Panc1 (cell line): ENCODE measurements around the gene SLPI. TPM values are rescaled to one million over a fixed set of nuclear protein-coding genes. Genes with fewer than 3 reads are reported as not detected.

Experiments
- ATAC-seq: fragments of 200-7000 bp; cut with Tn5 transposase; 2 replicates; pipeline ENCODE4 v1.9.1; 2020; ENCODE audit warnings: mild to moderate bottlenecking, moderate library complexity
- BruUV-seq: library from RNA; stranded (reverse); fragments of 400-500 nt; replicated peaks from 2 replicates; lab custom pipeline; 2021; lab: Mats Ljungman, UMichigan
- CTCF ChIA-PET: fragments of 300-600 bp; sonication (Branson Sonifier 250); formaldehyde crosslinking; loops from one replicate; lab custom pipeline; 2022; ENCODE audit warnings: antibody characterized with exemption; lab: Charles Lee
- POLR2A ChIA-PET: fragments of 300-600 bp; sonication (Branson Sonifier 250); formaldehyde crosslinking; loops from one replicate; lab custom pipeline; 2022; ENCODE audit warnings: antibody characterized with exemption; lab: Charles Lee
- DNase-seq: peaks from one replicate; pipeline ENCODE4 v3.0.0-alpha.2; 2010; ENCODE audit warnings: low read depth, low spot score
- H3K27ac ChIP-seq: 2 replicates; pipeline ENCODE4 v1.5.1; 2011; ENCODE audit warnings: mild to moderate bottlenecking, low read length, inconsistent platforms
- H3K27me3 ChIP-seq: fragments of 200-500 bp; sonication (Bioruptor generic); 2 replicates; pipeline ENCODE4 v1.6.0; 2014; ENCODE audit warnings: low read length, inconsistent platforms; ENCODE audit not compliant: control insufficient read depth, insufficient read depth
- H3K36me3 ChIP-seq: fragments of 200-500 bp; sonication (Bioruptor generic); 2 replicates; pipeline ENCODE4 v1.5.1; 2014; ENCODE audit warnings: inconsistent platforms, mild to moderate bottlenecking, low read length, moderate library complexity; ENCODE audit not compliant: control insufficient read depth, insufficient read depth
- H3K4me1 ChIP-seq: 2 replicates; pipeline ENCODE4 v1.5.1; 2011; ENCODE audit warnings: inconsistent platforms, mild to moderate bottlenecking, low read length, moderate library complexity; ENCODE audit not compliant: control insufficient read depth, insufficient read depth
- H3K4me3 ChIP-seq, 2 experiments: 2 replicates each; pipeline ENCODE4 v1.5.1; 2011 to 2012; ENCODE audit warnings: low read depth in 2 of 2, low read length in 2 of 2, mild to moderate bottlenecking in 2 of 2, inconsistent platforms in 1 of 2, moderate library complexity in 1 of 2
- H3K9me3 ChIP-seq: fragments of 200-500 bp; sonication (Bioruptor generic); 2 replicates; pipeline ENCODE4 v1.5.1; 2014; ENCODE audit warnings: low read depth, mild to moderate bottlenecking, inconsistent platforms, low read length, moderate library complexity; ENCODE audit not compliant: control insufficient read depth, insufficient read depth
- POLR2AphosphoS5 ChIP-seq: IDR thresholded peaks from 2 replicates; pipeline ENCODE4 v1.6.1; 2012; ENCODE audit warnings: mild to moderate bottlenecking, low read depth, low read length, moderate library complexity
- SIN3A ChIP-seq: IDR thresholded peaks from 2 replicates; pipeline ENCODE4 v1.6.1; 2012; ENCODE audit warnings: low read depth, mild to moderate bottlenecking, low read length, moderate library complexity, borderline replicate concordance; ENCODE audit not compliant: insufficient read depth
- TCF7L2 ChIP-seq: IDR thresholded peaks from 2 replicates; pipeline ENCODE4 v1.6.1; 2011; ENCODE audit warnings: mild to moderate bottlenecking, low read depth, low read length, inconsistent platforms
- in situ Hi-C: cut with HindIII; loops from 2 replicates; pipeline ENCODE4 v1.10.0; 2016; ENCODE audit warnings: low sequenced_read_pairs, low pct_unique_long_range_greater_than_20kb
- intact Hi-C: fragments of 100-400 bp; cut with micrococcal nuclease; formaldehyde crosslinking; loops from one replicate; pipeline ENCODE4 v1.10.0; 2022; ENCODE audit not compliant: unreplicated experiment
- total RNA-seq: library from RNA; stranded (reverse); gene quantifications from one replicate; pipeline ENCODE4 v1.2.1, GENCODE V29; 2021; ENCODE audit not compliant: unreplicated experiment
- TF ChIP-seq, protein P1 (sequence below), 2 experiments: IDR thresholded peaks; 2 replicates each; pipeline ENCODE4 v1.6.1; 2011 to 2012; ENCODE audit warnings: low read depth in 2 of 2, control low read depth in 1 of 2, low read length in 1 of 2, mild to moderate bottlenecking in 1 of 2, moderate library complexity in 1 of 2; ENCODE audit not compliant: insufficient read depth in 1 of 2
- TF ChIP-seq, protein P2 (sequence below): fragments of 450-650 bp; IDR thresholded peaks from 2 replicates; pipeline ENCODE4 v1.5.1; 2017; ENCODE audit warnings: mild to moderate bottlenecking

Gene SLPI
- total RNA-seq, 1 experiment from 2014 or later = 0.74 TPM

DNA sequence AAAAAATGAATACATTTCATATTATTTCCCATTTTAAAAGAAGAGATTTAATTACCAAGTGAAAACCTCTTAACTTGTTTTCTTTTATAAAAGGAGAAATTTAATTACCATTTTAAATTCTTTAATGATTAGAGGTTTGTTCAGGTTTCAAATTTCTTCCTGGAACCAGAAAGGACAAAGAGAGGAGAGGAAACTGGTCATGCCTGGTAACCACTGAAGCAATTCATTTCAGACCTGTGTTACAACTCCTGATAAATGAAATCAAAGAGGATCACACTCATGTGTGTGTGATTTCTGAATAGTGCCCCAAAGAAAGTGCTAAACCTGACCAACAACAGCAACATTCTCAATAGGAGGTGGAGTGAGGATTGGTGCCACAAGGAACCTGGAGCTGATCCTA, 12.6 kb upstream of the SLPI start:
- no peak overlapping the region for H3K4me3 ChIP-seq
- no peaks in the 10 kb centered on the region; the same call in 1 of the 2 replicates for H3K36me3 ChIP-seq
- H3K9me3 ChIP-seq = no peaks in the 10 kb centered on the region
- H3K27me3 ChIP-seq = peaks cover 23% of the 10 kb centered on the region
- in situ Hi-C loops (no loop called here), intact Hi-C loops (loop anchor here (5.0 kb wide), 1 partner anchor 40 kb away; no protein-coding TSS in a partner anchor)
- ChIA-PET CTCF (no interaction called here), POLR2A (no interaction called here)
- TF ChIP-seq, protein P1, sequence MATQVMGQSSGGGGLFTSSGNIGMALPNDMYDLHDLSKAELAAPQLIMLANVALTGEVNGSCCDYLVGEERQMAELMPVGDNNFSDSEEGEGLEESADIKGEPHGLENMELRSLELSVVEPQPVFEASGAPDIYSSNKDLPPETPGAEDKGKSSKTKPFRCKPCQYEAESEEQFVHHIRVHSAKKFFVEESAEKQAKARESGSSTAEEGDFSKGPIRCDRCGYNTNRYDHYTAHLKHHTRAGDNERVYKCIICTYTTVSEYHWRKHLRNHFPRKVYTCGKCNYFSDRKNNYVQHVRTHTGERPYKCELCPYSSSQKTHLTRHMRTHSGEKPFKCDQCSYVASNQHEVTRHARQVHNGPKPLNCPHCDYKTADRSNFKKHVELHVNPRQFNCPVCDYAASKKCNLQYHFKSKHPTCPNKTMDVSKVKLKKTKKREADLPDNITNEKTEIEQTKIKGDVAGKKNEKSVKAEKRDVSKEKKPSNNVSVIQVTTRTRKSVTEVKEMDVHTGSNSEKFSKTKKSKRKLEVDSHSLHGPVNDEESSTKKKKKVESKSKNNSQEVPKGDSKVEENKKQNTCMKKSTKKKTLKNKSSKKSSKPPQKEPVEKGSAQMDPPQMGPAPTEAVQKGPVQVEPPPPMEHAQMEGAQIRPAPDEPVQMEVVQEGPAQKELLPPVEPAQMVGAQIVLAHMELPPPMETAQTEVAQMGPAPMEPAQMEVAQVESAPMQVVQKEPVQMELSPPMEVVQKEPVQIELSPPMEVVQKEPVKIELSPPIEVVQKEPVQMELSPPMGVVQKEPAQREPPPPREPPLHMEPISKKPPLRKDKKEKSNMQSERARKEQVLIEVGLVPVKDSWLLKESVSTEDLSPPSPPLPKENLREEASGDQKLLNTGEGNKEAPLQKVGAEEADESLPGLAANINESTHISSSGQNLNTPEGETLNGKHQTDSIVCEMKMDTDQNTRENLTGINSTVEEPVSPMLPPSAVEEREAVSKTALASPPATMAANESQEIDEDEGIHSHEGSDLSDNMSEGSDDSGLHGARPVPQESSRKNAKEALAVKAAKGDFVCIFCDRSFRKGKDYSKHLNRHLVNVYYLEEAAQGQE (IDR thresholded peaks at IDR 0.05; ENCODE audit: insufficient read depth in 1 of 2, low read depth in 2 of 2, low read length in 1 of 2) = no peak
- no peak for TF ChIP-seq SIN3A
- TF ChIP-seq POLR2AphosphoS5 = no peak
- no peak for TF ChIP-seq TCF7L2
- TF ChIP-seq, protein P2, sequence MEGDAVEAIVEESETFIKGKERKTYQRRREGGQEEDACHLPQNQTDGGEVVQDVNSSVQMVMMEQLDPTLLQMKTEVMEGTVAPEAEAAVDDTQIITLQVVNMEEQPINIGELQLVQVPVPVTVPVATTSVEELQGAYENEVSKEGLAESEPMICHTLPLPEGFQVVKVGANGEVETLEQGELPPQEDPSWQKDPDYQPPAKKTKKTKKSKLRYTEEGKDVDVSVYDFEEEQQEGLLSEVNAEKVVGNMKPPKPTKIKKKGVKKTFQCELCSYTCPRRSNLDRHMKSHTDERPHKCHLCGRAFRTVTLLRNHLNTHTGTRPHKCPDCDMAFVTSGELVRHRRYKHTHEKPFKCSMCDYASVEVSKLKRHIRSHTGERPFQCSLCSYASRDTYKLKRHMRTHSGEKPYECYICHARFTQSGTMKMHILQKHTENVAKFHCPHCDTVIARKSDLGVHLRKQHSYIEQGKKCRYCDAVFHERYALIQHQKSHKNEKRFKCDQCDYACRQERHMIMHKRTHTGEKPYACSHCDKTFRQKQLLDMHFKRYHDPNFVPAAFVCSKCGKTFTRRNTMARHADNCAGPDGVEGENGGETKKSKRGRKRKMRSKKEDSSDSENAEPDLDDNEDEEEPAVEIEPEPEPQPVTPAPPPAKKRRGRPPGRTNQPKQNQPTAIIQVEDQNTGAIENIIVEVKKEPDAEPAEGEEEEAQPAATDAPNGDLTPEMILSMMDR = no peak
- no peak for ATAC-seq
- H3K4me1 ChIP-seq = no peaks in the 10 kb centered on the region
- no peak overlapping the region for H3K27ac ChIP-seq
- no TSS peak for BruUV-seq
- DNase-seq = no peak

DNA sequence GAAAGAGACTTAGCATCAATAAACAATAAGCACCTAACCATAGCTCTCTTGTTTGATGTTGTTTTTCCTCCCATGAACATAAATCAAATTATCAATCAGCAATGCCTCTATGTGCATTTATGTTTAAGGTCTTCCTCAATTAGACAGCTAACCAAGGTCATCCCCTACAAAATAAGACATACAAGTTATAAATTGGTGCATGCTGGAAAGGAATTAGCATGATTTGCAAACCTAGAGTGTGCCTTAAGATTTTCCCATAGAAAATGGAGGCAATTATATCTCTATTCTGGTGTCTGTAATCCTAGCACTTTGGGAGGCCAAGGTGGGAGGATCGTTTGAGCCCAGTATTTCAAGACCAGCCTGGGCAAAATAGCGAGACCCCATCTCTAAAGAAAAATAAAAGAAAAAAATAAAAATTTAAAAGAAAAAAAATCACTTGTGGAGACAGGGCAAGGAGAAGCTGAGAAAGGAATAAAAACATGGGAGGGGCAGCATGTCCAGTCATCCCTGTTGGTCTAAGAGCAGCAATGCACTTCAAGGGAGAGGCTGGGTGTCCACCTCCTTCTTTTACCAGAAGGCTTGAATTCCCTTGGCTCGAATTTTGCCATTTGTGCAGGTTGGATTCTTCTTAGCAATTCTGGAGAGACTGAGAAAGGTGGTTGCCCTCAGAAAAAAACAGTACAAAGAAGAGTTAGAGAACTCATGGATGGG, 9.3 kb upstream of the SLPI start:
- no peak for TF ChIP-seq SIN3A
- no peak for TF ChIP-seq TCF7L2
- TF ChIP-seq, protein P2 = no peak
- TF ChIP-seq, protein P1 (IDR thresholded peaks at IDR 0.05; ENCODE audit: insufficient read depth in 1 of 2, low read depth in 2 of 2, low read length in 1 of 2) = no peak
- no peaks in the 10 kb centered on the region; the same call in 1 of the 2 replicates for H3K36me3 ChIP-seq
- peaks cover 19% of the 10 kb centered on the region; the same call in 1 of the 2 replicates for H3K27me3 ChIP-seq
- no peak overlapping the region for H3K27ac ChIP-seq
- in situ Hi-C loops (no loop called here), intact Hi-C loops (no loop called here)
- no TSS peak for BruUV-seq
- H3K4me1 ChIP-seq = no peaks in the 10 kb centered on the region
- POLR2A ChIA-PET = no interaction called here
- H3K4me3 ChIP-seq = no peak overlapping the region
- ATAC-seq (no peak), DNase-seq (no peak)
- H3K9me3 ChIP-seq = no peaks in the 10 kb centered on the region
- CTCF ChIA-PET = no interaction called here
